T-helper 1 cell treated with Interleukin-12 subunit alpha and Interleukin-12 subunit beta and Interleukin-4 antibody, amounts not matched to agents 30 ng/mL and 1 ng/mL, for 36 hours (primary cell): ENCODE measurements around the gene TAB2. TPM values are rescaled to one million over a fixed set of nuclear protein-coding genes. Genes with fewer than 3 reads are reported as not detected.
"Not testable (repeated sequence)": the region's sequence is repeated elsewhere in the genome, so short reads cannot be mapped to it uniquely, and the experiment has no call there.

Experiments used
- intact Hi-C: fragments of 100-400 bp; cut with micrococcal nuclease; formaldehyde crosslinking; loops from one replicate; pipeline ENCODE4 v1.15.1; 2024
- total RNA-seq: library from RNA; stranded (reverse); gene quantifications from 2 replicates; pipeline ENCODE4 v1.2.3, GENCODE V29; 2022

TAB2 gene
- total RNA-seq, 1 donor from 2014 or later, result 261 TPM

- intact Hi-C loops, result no loop called here
These were observed 118.5 kb downstream of the TAB2 start for GRCh38 chr6:149435919-149436586.

- intact Hi-C loops, result no loop called here
These were observed 119.1 kb downstream of the TAB2 start for GRCh38 chr6:149436647-149437046.

GRCh38 chr6:149437212-149437611 lies 119.7 kb downstream of the TAB2 start:
- intact Hi-C loops, result no loop called here

GRCh38 chr6:149438855-149439254 lies 121.3 kb downstream of the TAB2 start:
- intact Hi-C loops, result loop anchor here (2.0 kb wide), 1 partner anchor 46 kb away; the partner anchor contains the start of gene ZC3H12D

- intact Hi-C loops, result loop anchor here (2.0 kb wide), 1 partner anchor 45 kb away; the partner anchor contains the start of gene ZC3H12D
These were observed 122.1 kb downstream of the TAB2 start for GRCh38 chr6:149439626-149440025.

- intact Hi-C loops, result no loop called here
These were observed 123.5 kb downstream of the TAB2 start for GRCh38 chr6:149440735-149441671.

GRCh38 chr6:149441740-149442139 lies 124.2 kb downstream of the TAB2 start:
- intact Hi-C loops, result loop anchor here (2.0 kb wide), 1 partner anchor 17 kb away; no protein-coding TSS in a partner anchor

- intact Hi-C loops, result loop anchor here (2.0 kb wide), 1 partner anchor 19 kb away; no protein-coding TSS in a partner anchor
These were observed 126.1 kb downstream of the TAB2 start for GRCh38 chr6:149443411-149444181.

- intact Hi-C loops, result not testable (repeated sequence)
These were observed 127.0 kb downstream of the TAB2 start for GRCh38 chr6:149444360-149445094.

- intact Hi-C loops, result no loop called here
These were observed 127.6 kb downstream of the TAB2 start for GRCh38 chr6:149445095-149445466.

- intact Hi-C loops, result no loop called here
These were observed 128.1 kb downstream of the TAB2 start for GRCh38 chr6:149445573-149445972.

GRCh38 chr6:149446791-149447376 lies 129.4 kb downstream of the TAB2 start:
- intact Hi-C loops, result no loop called here

GRCh38 chr6:149448821-149449453 lies 131.4 kb downstream of the TAB2 start:
- intact Hi-C loops, result no loop called here

GRCh38 chr6:149449831-149450678 lies 132.5 kb downstream of the TAB2 start:
- intact Hi-C loops, result loop anchor here (2.0 kb wide), 1 partner anchor 67 kb away; no protein-coding TSS in a partner anchor

- intact Hi-C loops, result loop anchor here (2.0 kb wide), 1 partner anchor 66 kb away; no protein-coding TSS in a partner anchor
These were observed 133.3 kb downstream of the TAB2 start for GRCh38 chr6:149450679-149451375.

GRCh38 chr6:149451376-149452036 lies 134.0 kb downstream of the TAB2 start:
- intact Hi-C loops, result loop anchor here (2.0 kb wide), 1 partner anchor 65 kb away; no protein-coding TSS in a partner anchor
